ENCODE results near the gene MEGF6. TPM values are rescaled to one million over a fixed set of nuclear protein-coding genes. Genes with fewer than 3 reads are reported as not detected.
"Not testable (repeated sequence)": the region's sequence is repeated elsewhere in the genome, so short reads cannot be mapped to it uniquely, and the experiment has no call there.

MEGF6 gene
- total RNA-seq, 1 donor from 2014 or later: 1.3 TPM

DNA sequence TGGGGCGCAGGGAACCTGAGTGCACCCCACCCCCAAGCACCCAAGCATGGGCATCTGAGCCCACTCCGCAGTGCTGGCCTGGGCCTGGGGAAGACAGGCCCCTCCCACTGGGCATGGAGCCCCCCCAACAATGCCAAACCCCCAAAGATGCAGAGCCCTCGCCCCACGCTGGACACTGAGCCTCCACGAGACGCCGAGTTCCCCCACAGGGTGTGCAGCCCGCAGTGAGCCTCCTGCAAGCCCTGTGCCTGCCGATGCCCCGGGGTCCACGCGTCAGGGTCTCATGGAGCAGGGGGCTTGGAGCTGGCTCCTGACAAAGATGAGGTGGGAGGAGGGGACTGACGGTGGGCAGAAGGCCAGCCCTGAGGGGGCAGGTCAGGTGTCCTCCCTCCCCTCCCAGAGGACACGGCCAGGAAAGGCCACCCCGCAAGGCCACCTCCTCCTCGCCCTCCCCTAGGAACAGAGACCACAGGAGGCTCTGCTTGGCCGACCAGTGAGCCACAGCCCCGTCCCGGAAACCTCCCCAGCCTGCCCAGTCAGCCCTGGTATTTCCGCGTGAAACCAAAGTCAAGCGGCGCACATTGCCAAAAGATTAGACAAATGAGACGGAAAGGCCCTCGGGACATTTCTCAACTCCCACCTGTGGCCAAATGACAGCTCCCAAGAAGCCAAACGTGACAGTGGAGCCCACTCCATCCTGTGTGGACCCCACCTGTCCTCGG, 33.4 kb downstream of the MEGF6 start:
- no peak overlapping the region for H3K4me3 ChIP-seq (ENCODE audit: low read depth, low read length)
- H3K36me3 ChIP-seq (ENCODE audit: control insufficient read depth, insufficient read depth, low read length): no peaks in the 10 kb centered on the region
- TF ChIP-seq, protein P1, sequence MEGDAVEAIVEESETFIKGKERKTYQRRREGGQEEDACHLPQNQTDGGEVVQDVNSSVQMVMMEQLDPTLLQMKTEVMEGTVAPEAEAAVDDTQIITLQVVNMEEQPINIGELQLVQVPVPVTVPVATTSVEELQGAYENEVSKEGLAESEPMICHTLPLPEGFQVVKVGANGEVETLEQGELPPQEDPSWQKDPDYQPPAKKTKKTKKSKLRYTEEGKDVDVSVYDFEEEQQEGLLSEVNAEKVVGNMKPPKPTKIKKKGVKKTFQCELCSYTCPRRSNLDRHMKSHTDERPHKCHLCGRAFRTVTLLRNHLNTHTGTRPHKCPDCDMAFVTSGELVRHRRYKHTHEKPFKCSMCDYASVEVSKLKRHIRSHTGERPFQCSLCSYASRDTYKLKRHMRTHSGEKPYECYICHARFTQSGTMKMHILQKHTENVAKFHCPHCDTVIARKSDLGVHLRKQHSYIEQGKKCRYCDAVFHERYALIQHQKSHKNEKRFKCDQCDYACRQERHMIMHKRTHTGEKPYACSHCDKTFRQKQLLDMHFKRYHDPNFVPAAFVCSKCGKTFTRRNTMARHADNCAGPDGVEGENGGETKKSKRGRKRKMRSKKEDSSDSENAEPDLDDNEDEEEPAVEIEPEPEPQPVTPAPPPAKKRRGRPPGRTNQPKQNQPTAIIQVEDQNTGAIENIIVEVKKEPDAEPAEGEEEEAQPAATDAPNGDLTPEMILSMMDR (IDR thresholded peaks at IDR 0.05; ENCODE audit: insufficient read depth, low read length, severe bottlenecking): no peak
- DNase-seq (ENCODE audit: low read depth): no peak
- H3K27me3 ChIP-seq (ENCODE audit: control insufficient read depth, insufficient read depth, low read length): no peaks in the 10 kb centered on the region
- no peak for FAIRE-seq

DNA sequence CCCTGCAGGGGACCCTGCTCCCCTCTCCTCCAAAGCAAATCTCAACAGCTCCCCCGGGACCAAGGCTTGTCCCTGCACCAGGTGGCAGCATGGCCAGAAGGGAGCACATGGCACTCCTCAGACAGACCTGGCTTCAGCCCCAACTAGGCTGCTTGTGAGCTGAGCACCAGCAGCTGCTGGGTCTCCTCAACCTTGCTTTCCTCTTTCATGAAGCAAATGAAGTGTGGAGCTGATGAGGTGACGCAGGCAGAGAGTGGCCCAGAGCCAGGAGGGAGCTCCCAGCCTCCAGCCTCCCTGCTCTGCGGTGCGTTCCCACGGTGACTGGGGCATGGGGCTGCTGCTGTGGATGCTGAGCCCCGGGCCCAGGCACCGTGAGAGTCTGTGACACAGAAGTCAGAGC, 34.0 kb downstream of the MEGF6 start:
- H3K36me3 ChIP-seq (ENCODE audit: control insufficient read depth, insufficient read depth, low read length): no peaks in the 10 kb centered on the region
- H3K4me3 ChIP-seq (ENCODE audit: low read depth, low read length): no peak overlapping the region
- H3K27me3 ChIP-seq (ENCODE audit: control insufficient read depth, insufficient read depth, low read length): no peaks in the 10 kb centered on the region
- TF ChIP-seq, protein P1 (IDR thresholded peaks at IDR 0.05; ENCODE audit: insufficient read depth, low read length, severe bottlenecking): no peak
- DNase-seq (ENCODE audit: low read depth): no peak
- no peak for FAIRE-seq

DNA sequence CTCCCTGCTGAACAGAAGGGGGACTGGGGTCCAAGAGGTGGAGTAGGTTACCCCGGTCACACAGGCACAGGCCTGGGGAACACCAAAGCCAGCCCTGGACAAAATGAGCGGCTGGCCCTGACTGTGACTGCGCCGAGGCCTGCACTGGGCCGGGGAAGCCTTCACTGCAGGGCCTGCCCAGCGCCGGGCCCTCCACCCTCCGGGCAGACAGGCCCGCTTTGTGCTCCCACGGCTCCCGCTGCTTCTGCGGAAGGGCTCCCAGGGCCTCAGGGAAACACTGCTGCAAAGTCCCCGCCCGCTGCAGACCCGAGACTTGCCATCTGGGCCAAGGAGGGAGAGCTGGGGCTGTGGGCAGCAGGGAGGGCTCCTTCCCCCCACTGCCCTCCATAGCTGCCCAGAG, 35.3 kb downstream of the MEGF6 start:
- H3K27me3 ChIP-seq (ENCODE audit: control insufficient read depth, insufficient read depth, low read length): no peaks in the 10 kb centered on the region
- no peak for DNase-seq (ENCODE audit: low read depth)
- no peak for FAIRE-seq
- H3K4me3 ChIP-seq (ENCODE audit: low read depth, low read length): no peak overlapping the region
- H3K36me3 ChIP-seq (ENCODE audit: control insufficient read depth, insufficient read depth, low read length): no peaks in the 10 kb centered on the region
- TF ChIP-seq, protein P1 (IDR thresholded peaks at IDR 0.05; ENCODE audit: insufficient read depth, low read length, severe bottlenecking): no peak

DNA sequence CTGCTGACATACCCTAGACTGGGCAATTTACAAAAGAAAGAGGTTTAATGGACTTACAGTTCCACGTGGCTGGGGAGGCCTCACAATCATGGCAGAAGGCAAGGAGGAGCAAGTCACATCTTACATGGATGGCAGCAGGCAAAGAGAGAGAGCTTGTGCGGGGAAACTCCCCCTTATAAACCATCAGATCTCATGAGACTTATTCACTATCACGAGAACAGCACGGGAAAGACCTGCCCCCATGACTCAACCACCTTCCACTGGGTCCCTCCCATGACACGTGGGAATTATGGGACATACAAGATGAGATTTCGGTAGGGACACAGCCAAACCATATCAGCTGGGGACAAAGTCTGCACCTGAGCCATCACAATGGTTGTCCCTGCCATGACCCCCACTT, 35.8 kb downstream of the MEGF6 start:
- not testable (repeated sequence) for H3K36me3 ChIP-seq (ENCODE audit: control insufficient read depth, insufficient read depth, low read length); FAIRE-seq; DNase-seq (ENCODE audit: low read depth); H3K27me3 ChIP-seq (ENCODE audit: control insufficient read depth, insufficient read depth, low read length); H3K4me3 ChIP-seq (ENCODE audit: low read depth, low read length)

GRCh38 chr1:3573500-3573899, 37.8 kb downstream of the MEGF6 start:
- TF ChIP-seq, protein P1 (IDR thresholded peaks at IDR 0.05; ENCODE audit: insufficient read depth, low read length, severe bottlenecking): no peak
- Histone ChIP-seq H3K4me3 (ENCODE audit: low read depth, low read length) (no peak overlapping the region), H3K36me3 (ENCODE audit: control insufficient read depth, insufficient read depth, low read length) (no peaks in the 10 kb centered on the region), H3K27me3 (ENCODE audit: control insufficient read depth, insufficient read depth, low read length) (peaks cover 2% of the 10 kb centered on the region)
- no peak for DNase-seq (ENCODE audit: low read depth)
- no peak for FAIRE-seq

- not testable (repeated sequence) for H3K4me3 ChIP-seq (ENCODE audit: low read depth, low read length); H3K36me3 ChIP-seq (ENCODE audit: control insufficient read depth, insufficient read depth, low read length); H3K27me3 ChIP-seq (ENCODE audit: control insufficient read depth, insufficient read depth, low read length); DNase-seq (ENCODE audit: low read depth)
- peak; percentile 70 for FAIRE-seq
Observed at GRCh38 chr1:3572638-3573037, 38.7 kb downstream of the MEGF6 start.

GRCh38 chr1:3571263-3571662, 40.0 kb downstream of the MEGF6 start:
- no peak for FAIRE-seq

More at GRCh38 chr1:3571263-3571662, 40.0 kb downstream of the MEGF6 start:
- no peak for DNase-seq (ENCODE audit: low read depth)
- H3K27me3 ChIP-seq (ENCODE audit: control insufficient read depth, insufficient read depth, low read length): peaks cover 2% of the 10 kb centered on the region
- TF ChIP-seq, protein P1 (IDR thresholded peaks at IDR 0.05; ENCODE audit: insufficient read depth, low read length, severe bottlenecking): no peak
- H3K36me3 ChIP-seq (ENCODE audit: control insufficient read depth, insufficient read depth, low read length): no peaks in the 10 kb centered on the region
- H3K4me3 ChIP-seq (ENCODE audit: low read depth, low read length): no peak overlapping the region
